ENCODE data around the gene ZFP92.
A peak's percentile ranks its signal among the peaks of the same experiment; 100 is the strongest.

ZFP92 gene

GRCh38 chrX:153442463-153442862, 31.2 kb downstream of the ZFP92 start:
- ATAC-seq (ENCODE audit: low read depth): no peak
- peak overlapping the region; percentile 33 for H3K27ac ChIP-seq (ENCODE audit: poor library complexity, severe bottlenecking)
- H3K36me3 ChIP-seq (ENCODE audit: low read depth): no peaks in the 10 kb centered on the region
- H3K27me3 ChIP-seq (ENCODE audit: insufficient read depth, poor library complexity, severe bottlenecking): no peaks in the 10 kb centered on the region
- DNase-seq (ENCODE audit: low spot score): no peak
- no peak for TF ChIP-seq CTCF (IDR thresholded peaks at IDR 0.05; ENCODE audit: poor library complexity, severe bottlenecking)
- peaks cover 12% of the 10 kb centered on the region for H3K4me1 ChIP-seq (ENCODE audit: insufficient read depth, poor library complexity, severe bottlenecking)
- H3K4me3 ChIP-seq (ENCODE audit: severe bottlenecking): no peak overlapping the region
- H3K9me3 ChIP-seq (ENCODE audit: severe bottlenecking): no peaks in the 10 kb centered on the region

- no peaks in the 10 kb centered on the region for H3K9me3 ChIP-seq (ENCODE audit: severe bottlenecking)
- no peak overlapping the region for H3K27ac ChIP-seq (ENCODE audit: poor library complexity, severe bottlenecking)
- no peaks in the 10 kb centered on the region for H3K27me3 ChIP-seq (ENCODE audit: insufficient read depth, poor library complexity, severe bottlenecking)
- no peak overlapping the region for H3K4me3 ChIP-seq (ENCODE audit: severe bottlenecking)
- no peak for DNase-seq (ENCODE audit: low spot score)
- H3K36me3 ChIP-seq (ENCODE audit: low read depth): no peaks in the 10 kb centered on the region
- H3K4me1 ChIP-seq (ENCODE audit: insufficient read depth, poor library complexity, severe bottlenecking): peaks cover 12% of the 10 kb centered on the region
- no peak for TF ChIP-seq CTCF (IDR thresholded peaks at IDR 0.05; ENCODE audit: poor library complexity, severe bottlenecking)
- peak; percentile 34; the same call in 2 of the 3 replicates for ATAC-seq (ENCODE audit: low read depth)
Measured at GRCh38 chrX:153443476-153444332, 32.4 kb downstream of the ZFP92 start.

- no peaks in the 10 kb centered on the region for H3K9me3 ChIP-seq (ENCODE audit: severe bottlenecking)
- DNase-seq (ENCODE audit: low spot score) (no peak), ATAC-seq (ENCODE audit: low read depth) (no peak)
- no peak overlapping the region for H3K27ac ChIP-seq (ENCODE audit: poor library complexity, severe bottlenecking)
- H3K36me3 ChIP-seq (ENCODE audit: low read depth): no peaks in the 10 kb centered on the region
- peaks cover 12% of the 10 kb centered on the region for H3K4me1 ChIP-seq (ENCODE audit: insufficient read depth, poor library complexity, severe bottlenecking)
- H3K4me3 ChIP-seq (ENCODE audit: severe bottlenecking): no peak overlapping the region
- H3K27me3 ChIP-seq (ENCODE audit: insufficient read depth, poor library complexity, severe bottlenecking): no peaks in the 10 kb centered on the region
- no peak for TF ChIP-seq CTCF (IDR thresholded peaks at IDR 0.05; ENCODE audit: poor library complexity, severe bottlenecking)
Measured at GRCh38 chrX:153444333-153445011, 33.2 kb downstream of the ZFP92 start.

GRCh38 chrX:153445106-153445855, 34.0 kb downstream of the ZFP92 start:
- Histone ChIP-seq H3K4me1 (ENCODE audit: insufficient read depth, poor library complexity, severe bottlenecking) (peaks cover 12% of the 10 kb centered on the region), H3K27ac (ENCODE audit: poor library complexity, severe bottlenecking) (no peak overlapping the region), H3K27me3 (ENCODE audit: insufficient read depth, poor library complexity, severe bottlenecking) (no peaks in the 10 kb centered on the region), H3K36me3 (ENCODE audit: low read depth) (no peaks in the 10 kb centered on the region), H3K4me3 (ENCODE audit: severe bottlenecking) (no peak overlapping the region), H3K9me3 (ENCODE audit: severe bottlenecking) (no peaks in the 10 kb centered on the region)
- DNase-seq (ENCODE audit: low spot score): no peak
- ATAC-seq (ENCODE audit: low read depth): no peak
- no peak for TF ChIP-seq CTCF (IDR thresholded peaks at IDR 0.05; ENCODE audit: poor library complexity, severe bottlenecking)
